ENCODE results near the gene SLC51B. TPM values are rescaled to one million over a fixed set of nuclear protein-coding genes. Genes with fewer than 3 reads are reported as not detected.

Gene SLC51B
- total RNA-seq, 3 donors from 2014 or later: not detected

DNA sequence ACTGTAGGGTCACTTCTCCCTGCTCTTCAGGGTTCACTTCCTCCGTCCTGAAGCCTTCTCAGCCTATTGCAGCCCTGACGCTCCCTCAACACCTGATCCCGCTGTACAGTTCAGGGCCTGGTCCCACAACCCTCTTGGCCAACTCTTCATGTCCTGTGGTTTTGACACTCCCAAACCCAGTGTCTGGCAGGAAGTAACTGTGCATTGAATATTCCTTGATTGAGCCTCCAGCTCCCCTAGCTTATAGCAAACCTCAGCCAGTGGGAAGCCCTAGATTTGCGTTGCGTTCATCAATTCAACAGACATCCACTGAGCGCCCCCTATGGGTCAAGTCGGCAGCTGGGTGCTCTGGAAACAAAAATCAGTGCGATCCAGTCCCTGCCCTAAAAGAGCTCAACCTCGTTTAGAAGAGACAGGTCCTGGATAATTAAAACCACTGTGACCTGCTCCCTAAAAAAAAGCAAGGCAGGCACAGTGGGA is 56.3 kb downstream of the SLC51B start:
- H3K4me1 Mint-ChIP-seq (ENCODE audit: low read depth): peaks cover 5% of the 10 kb centered on the region
- H3K27me3 Mint-ChIP-seq (ENCODE audit: low read depth): no peaks in the 10 kb centered on the region
- no peak overlapping the region for H3K4me3 Mint-ChIP-seq
- ATAC-seq: no peak
- DNase-seq: peak; percentile 52
- no peaks in the 10 kb centered on the region for H3K9me3 Mint-ChIP-seq
- peaks cover 26% of the 10 kb centered on the region for H3K36me3 Mint-ChIP-seq (ENCODE audit: insufficient read depth)

DNA sequence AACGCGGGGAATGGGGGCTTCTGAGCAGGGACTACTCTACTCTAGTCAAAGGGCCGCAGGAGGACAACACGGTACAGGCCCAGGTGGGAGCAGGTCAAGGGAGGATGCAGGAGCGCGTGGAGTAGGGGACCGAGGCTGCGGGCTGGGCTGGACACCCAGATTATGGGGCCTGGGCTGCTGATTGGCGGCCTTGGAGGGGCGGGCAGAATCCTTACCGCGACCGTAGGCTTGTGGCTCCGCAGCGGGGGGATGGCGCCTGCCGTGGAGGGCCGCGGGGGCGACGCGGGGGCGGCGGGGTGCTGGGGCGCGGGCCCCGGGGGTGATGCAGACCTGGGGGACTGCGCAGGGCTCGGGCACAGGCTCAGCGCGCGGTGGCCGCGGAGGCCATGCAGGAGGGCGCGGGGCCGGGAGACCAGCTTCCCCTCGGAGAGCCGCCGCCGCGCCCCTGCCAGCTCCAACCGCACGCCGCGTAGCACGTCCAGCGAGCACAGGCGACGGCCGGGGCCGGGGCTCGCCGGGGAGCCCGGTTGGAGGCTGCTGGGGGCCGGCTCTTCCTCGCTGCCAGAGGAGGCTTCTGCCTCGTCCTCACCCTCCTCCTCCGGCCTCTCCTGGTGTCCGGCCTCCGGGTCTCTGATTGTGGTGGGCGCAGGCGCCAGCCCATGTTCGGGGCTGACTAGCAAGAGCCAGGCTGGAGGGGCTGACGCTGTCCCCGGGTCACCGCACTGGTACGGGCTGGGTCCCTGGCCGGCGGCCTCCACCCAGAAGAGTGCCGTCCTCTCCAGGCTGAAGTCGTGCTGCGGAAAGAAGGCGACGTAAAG is 56.9 kb downstream of the SLC51B start:
- Mint-ChIP-seq H3K4me1 (ENCODE audit: low read depth) (peaks cover 5% of the 10 kb centered on the region), H3K9me3 (no peaks in the 10 kb centered on the region), H3K36me3 (ENCODE audit: insufficient read depth) (peaks cover 26% of the 10 kb centered on the region), H3K4me3 (no peak overlapping the region), H3K27me3 (ENCODE audit: low read depth) (no peaks in the 10 kb centered on the region)
- ATAC-seq: no peak
- no peak for DNase-seq

DNA sequence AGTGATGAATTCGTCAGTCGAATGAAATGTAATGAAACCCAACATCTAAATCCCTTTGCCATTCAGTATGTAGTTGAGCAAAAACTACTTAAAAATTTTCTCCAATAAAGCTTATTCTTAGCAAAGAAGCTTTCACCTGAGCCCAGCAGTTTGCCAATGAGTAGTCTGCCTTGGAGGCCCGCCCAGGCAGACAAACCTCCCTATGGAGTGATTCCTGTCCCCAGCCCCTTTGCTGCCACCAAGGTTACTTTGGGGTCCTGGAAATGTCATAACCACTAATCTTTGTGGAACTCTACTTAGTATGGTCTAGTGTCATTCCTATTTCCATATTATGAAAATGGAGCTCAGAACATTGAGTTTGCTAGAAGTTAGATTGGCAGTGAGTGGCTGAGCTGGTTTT is 57.7 kb downstream of the SLC51B start:
- DNase-seq (no peak), ATAC-seq (no peak)
- H3K27me3 Mint-ChIP-seq (ENCODE audit: low read depth): no peaks in the 10 kb centered on the region
- peaks cover 5% of the 10 kb centered on the region for H3K4me1 Mint-ChIP-seq (ENCODE audit: low read depth)
- H3K36me3 Mint-ChIP-seq (ENCODE audit: insufficient read depth): peaks cover 26% of the 10 kb centered on the region
- no peak overlapping the region for H3K4me3 Mint-ChIP-seq
- no peaks in the 10 kb centered on the region for H3K9me3 Mint-ChIP-seq

Other genes with a start within 250 kb of the SLC51B start
- gene PIF1, start 219.7 kb upstream of the SLC51B start, total RNA-seq: 1 to 10 TPM; 1.5 to 2.2 (median 1.6) TPM
- 10 to 100 TPM in 2 of 3 donors, 1 to 10 TPM in 1; 9.3 to 14.2 (median 13.0) TPM for gene PLEKHO2, start 203.5 kb upstream of the SLC51B start, total RNA-seq
- 1 to 10 TPM in 2 of 3 donors, under 1 TPM in 1; 0.63 to 2.4 (median 1.4) TPM for gene ANKDD1A, start 133.5 kb upstream of the SLC51B start, total RNA-seq
- 10 to 100 TPM; 69.8 to 80.9 (median 72.7) TPM for gene SPG21, start 55.5 kb upstream of the SLC51B start, total RNA-seq
- 10 to 100 TPM; 12.6 to 25.2 (median 16.4) TPM for gene MTFMT, start 15.7 kb upstream of the SLC51B start, total RNA-seq
- gene RASL12, start 22.6 kb downstream of the SLC51B start, total RNA-seq: not detected
- not detected for gene KBTBD13, start 31.4 kb downstream of the SLC51B start, total RNA-seq
- gene UBAP1L, start 69.8 kb downstream of the SLC51B start, total RNA-seq: 1 to 10 TPM; 5.2 to 6.1 (median 5.9) TPM
- 10 to 100 TPM; 35.0 to 38.7 (median 36.1) TPM for gene PDCD7, start 88.4 kb downstream of the SLC51B start, total RNA-seq
- gene CLPX, start 140.0 kb downstream of the SLC51B start, total RNA-seq: 10 to 100 TPM; 56.2 to 62.4 (median 58.0) TPM
- under 1 TPM; 0.08 to 0.13 (median 0.08) TPM for gene CILP, start 166.1 kb downstream of the SLC51B start, total RNA-seq
- gene PARP16, start 241.5 kb downstream of the SLC51B start, total RNA-seq: 10 to 100 TPM; 10.5 to 14.1 (median 10.9) TPM